MCF 10A (cell line): ENCODE data around the gene AP2S1. TPM values are rescaled to one million over a fixed set of nuclear protein-coding genes. Genes with fewer than 3 reads are reported as not detected.
A peak's percentile ranks its signal among the peaks of the same experiment; 100 is the strongest.

Experiments
- BruUV-seq: library from RNA; stranded (reverse); fragments of 400-500 nt; replicated peaks from 2 replicates; lab custom pipeline; 2021; lab: Mats Ljungman, UMichigan
- CTCF ChIA-PET: fragments of 300-600 bp; sonication (Branson Sonifier 250); formaldehyde crosslinking; extraction: SDS; loops from one replicate; lab custom pipeline; 2021; ENCODE audit warnings: antibody characterized with exemption, inconsistent platforms; lab: Yijun Ruan, JAX
- POLR2A ChIA-PET: fragments of 300-600, 350-650 bp; sonication (Branson Sonifier 250); formaldehyde crosslinking; extraction: SDS; loops from one replicate; lab custom pipeline; 2020; ENCODE audit warnings: antibody characterized with exemption, inconsistent platforms; lab: Yijun Ruan, JAX
- DNase-seq: peaks from one replicate; pipeline ENCODE4 v3.0.0-alpha.2; 2018; ENCODE audit not compliant: unreplicated experiment
- H3K27ac Mint-ChIP-seq: one replicate; pipeline ENCODE4 v1.8.0; 2022; ENCODE audit warnings: mild to moderate bottlenecking, low read depth, mixed read lengths; ENCODE audit not compliant: unreplicated experiment
- H3K27me3 Mint-ChIP-seq: one replicate; pipeline ENCODE4 v1.8.0; 2022; ENCODE audit warnings: mixed read lengths; ENCODE audit not compliant: insufficient read depth, unreplicated experiment
- H3K36me3 Mint-ChIP-seq: one replicate; pipeline ENCODE4 v1.8.0; 2022; ENCODE audit warnings: mild to moderate bottlenecking, moderate library complexity, mixed read lengths; ENCODE audit not compliant: insufficient read depth, unreplicated experiment
- H3K4me1 Mint-ChIP-seq: one replicate; pipeline ENCODE4 v1.8.0; 2022; ENCODE audit warnings: mixed read lengths; ENCODE audit not compliant: insufficient read depth, unreplicated experiment
- H3K4me3 Mint-ChIP-seq: one replicate; pipeline ENCODE4 v1.8.0; 2022; ENCODE audit warnings: mild to moderate bottlenecking, moderate library complexity, mixed read lengths; ENCODE audit not compliant: unreplicated experiment
- H3K9me3 Mint-ChIP-seq: one replicate; pipeline ENCODE4 v1.8.0; 2022; ENCODE audit warnings: mixed read lengths; ENCODE audit not compliant: unreplicated experiment
- CTCF ChIP-seq: fragments of 200-600 bp; IDR thresholded peaks from one replicate; pipeline ENCODE4 v1.8.0; 2022; ENCODE audit warnings: antibody characterized with exemption, mild to moderate bottlenecking; ENCODE audit not compliant: unreplicated experiment
- intact Hi-C: fragments of 100-400 bp; cut with micrococcal nuclease; formaldehyde crosslinking; loops from 2 replicates; pipeline ENCODE4 v1.14.1; 2022
- total RNA-seq: library from RNA; stranded (reverse); gene quantifications from 2 replicates; pipeline ENCODE4 v1.2.3, GENCODE V29; 2022

Gene AP2S1
- total RNA-seq, 1 experiment from 2014 or later, result 252 TPM

- TF ChIP-seq CTCF, result no peak
- Mint-ChIP-seq H3K36me3 (peaks cover 42% of the 10 kb centered on the region), H3K27ac (peak overlapping the region; percentile 95), H3K9me3 (no peaks in the 10 kb centered on the region), H3K4me3 (peak overlapping the region; percentile 98), H3K4me1 (peaks cover 16% of the 10 kb centered on the region), H3K27me3 (no peaks in the 10 kb centered on the region)
- DNase-seq, result no peak
- BruUV-seq, result no TSS peak
- CTCF ChIA-PET, result interaction anchor here (0.6 to 1.0 kb wide), 2 partner anchors 92 to 291 kb away, joined by 3 read pairs; no protein-coding TSS in a partner anchor
- intact Hi-C loops, result no loop called here
- POLR2A ChIA-PET, result interaction anchor here (0.6 to 3.1 kb wide), 10 partner anchors 10 to 377 kb away, joined by 3 to 25 read pairs (median 5); partner anchors contain the start of genes ARHGAP35 and SLC1A5
These were observed 1.0 kb downstream of the AP2S1 start for GRCh38 chr19:46849610-46850009.

GRCh38 chr19:46848389-46848788 lies 2.3 kb downstream of the AP2S1 start:
- no TSS peak for BruUV-seq
- CTCF ChIA-PET, result interaction anchor here (1.2 kb wide), 1 partner anchor 8 kb away, joined by 9 read pairs; no protein-coding TSS in a partner anchor
- no peak for DNase-seq
- H3K36me3 Mint-ChIP-seq, result peaks cover 52% of the 10 kb centered on the region
- no peak for TF ChIP-seq CTCF
- H3K4me3 Mint-ChIP-seq, result no peak overlapping the region
- H3K27ac Mint-ChIP-seq, result no peak overlapping the region
- peaks cover 21% of the 10 kb centered on the region for H3K4me1 Mint-ChIP-seq
- no peaks in the 10 kb centered on the region for H3K9me3 Mint-ChIP-seq
- POLR2A ChIA-PET, result interaction anchor here (1.3 to 2.7 kb wide), 2 partner anchors 60 to 64 kb away, joined by 4 to 25 read pairs; partner anchors contain the start of gene SLC1A5
- no peaks in the 10 kb centered on the region for H3K27me3 Mint-ChIP-seq
- intact Hi-C loops, result no loop called here

- ChIA-PET POLR2A (no interaction called here), CTCF (interaction anchor here (0.9 to 1.4 kb wide), 3 partner anchors 60 to 99 kb away, joined by 3 read pairs; no protein-coding TSS in a partner anchor)
- H3K27ac Mint-ChIP-seq, result no peak overlapping the region
- TF ChIP-seq CTCF, result no peak
- no peak overlapping the region for H3K4me3 Mint-ChIP-seq
- H3K27me3 Mint-ChIP-seq, result no peaks in the 10 kb centered on the region
- BruUV-seq, result TSS peak; percentile 23
- H3K36me3 Mint-ChIP-seq, result peaks cover 52% of the 10 kb centered on the region
- intact Hi-C loops, result no loop called here
- peaks cover 29% of the 10 kb centered on the region for H3K4me1 Mint-ChIP-seq
- no peaks in the 10 kb centered on the region for H3K9me3 Mint-ChIP-seq
- DNase-seq, result no peak
These were observed 3.1 kb downstream of the AP2S1 start for GRCh38 chr19:46847528-46847927.

- DNase-seq, result no peak
- BruUV-seq, result no TSS peak
- POLR2A ChIA-PET, result interaction anchor here (1.5 kb wide), 1 partner anchor 11 kb away, joined by 3 read pairs; no protein-coding TSS in a partner anchor
- no peaks in the 10 kb centered on the region for H3K9me3 Mint-ChIP-seq
- peaks cover 34% of the 10 kb centered on the region for H3K4me1 Mint-ChIP-seq
- H3K36me3 Mint-ChIP-seq, result peaks cover 58% of the 10 kb centered on the region
- no peak overlapping the region for H3K4me3 Mint-ChIP-seq
- CTCF ChIA-PET, result interaction anchor here (0.7 to 1.0 kb wide), 3 partner anchors 88 to 292 kb away, joined by 3 to 4 read pairs (median 3); no protein-coding TSS in a partner anchor
- no peak for TF ChIP-seq CTCF
- intact Hi-C loops, result no loop called here
- H3K27ac Mint-ChIP-seq, result peak overlapping the region; percentile 39
- no peaks in the 10 kb centered on the region for H3K27me3 Mint-ChIP-seq
These were observed 4.6 kb downstream of the AP2S1 start for GRCh38 chr19:46845959-46846459.
